GM19240 (cell line): ENCODE results near the gene KIAA1328.

Experiments
- DNase-seq: peaks from one replicate; pipeline ENCODE4 v3.0.0; 2011; ENCODE audit warnings: low spot score; ENCODE audit not compliant: insufficient read length

The KIAA1328 gene

GRCh38 chr18:37252342-37252741 is 423.4 kb downstream of the KIAA1328 start:
- DNase-seq = no peak

DNA sequence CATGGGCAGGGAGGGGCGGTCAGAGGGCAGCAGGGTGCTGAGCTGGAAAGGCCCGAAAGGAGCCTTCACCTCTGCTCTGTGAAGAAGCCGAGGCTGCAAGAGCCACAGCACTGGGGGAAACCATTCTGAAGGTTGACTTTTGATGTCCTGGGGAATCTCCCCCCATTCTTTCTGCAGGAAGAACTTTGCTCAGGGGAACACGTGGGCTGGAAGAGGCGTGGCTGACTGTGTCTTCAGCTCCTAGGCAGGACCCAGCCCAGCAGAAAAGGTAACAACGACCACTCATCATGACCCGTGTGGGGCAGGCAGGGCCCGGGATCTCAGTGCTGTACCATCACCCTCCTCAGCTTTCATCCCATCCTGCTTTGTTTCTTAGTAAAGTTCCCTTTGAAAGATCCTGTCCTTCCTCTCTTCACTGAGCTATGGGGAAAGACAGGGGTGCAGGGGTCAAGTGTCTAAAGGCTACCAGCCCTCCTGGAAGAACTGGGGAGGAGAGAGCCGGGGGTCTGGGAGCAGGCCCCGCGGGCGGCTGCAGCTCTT is 424.0 kb downstream of the KIAA1328 start:
- DNase-seq = no peak

DNA sequence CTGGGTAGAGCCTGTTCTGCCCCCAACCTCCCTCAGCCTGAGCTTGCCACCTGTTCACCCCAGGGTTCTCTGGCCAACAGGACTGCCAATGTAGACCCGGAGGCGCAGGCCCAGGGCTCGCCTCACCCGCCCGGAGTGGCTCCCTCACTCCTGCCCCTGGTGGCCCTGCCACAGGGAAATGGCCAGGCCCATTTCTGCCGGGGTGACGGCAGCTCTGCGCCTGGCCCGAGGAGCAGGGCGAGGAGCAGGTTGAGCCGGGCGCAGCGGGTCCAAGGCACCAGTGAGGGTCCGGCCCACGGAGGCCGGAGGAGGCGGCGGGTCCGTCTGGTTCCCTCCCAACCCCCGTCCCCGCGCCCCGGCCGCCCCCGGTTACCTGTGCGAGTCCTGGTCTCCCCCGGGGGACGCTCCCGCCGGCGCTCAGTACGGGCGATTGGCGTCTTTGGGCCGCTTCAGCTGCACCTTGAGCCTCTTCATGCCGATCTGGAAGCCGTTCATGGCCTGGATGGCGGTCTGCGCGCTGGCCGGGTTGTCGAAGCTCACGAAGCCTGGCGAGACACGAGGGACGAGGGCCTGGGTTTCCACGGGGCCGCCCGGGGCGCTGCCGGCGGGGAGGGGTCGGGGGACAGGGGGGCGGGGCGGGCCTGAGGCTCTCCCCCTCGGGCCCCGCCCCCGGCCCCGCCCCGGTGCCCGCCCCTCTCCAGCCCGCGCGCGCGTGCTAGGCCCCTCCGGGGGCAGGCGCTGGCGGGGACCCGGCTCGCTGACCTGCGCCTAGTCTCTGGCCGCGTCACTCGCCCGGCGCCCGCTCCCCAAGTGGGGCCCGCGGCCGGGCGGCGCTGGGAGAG is 424.7 kb downstream of the KIAA1328 start:
- DNase-seq = no peak

DNA sequence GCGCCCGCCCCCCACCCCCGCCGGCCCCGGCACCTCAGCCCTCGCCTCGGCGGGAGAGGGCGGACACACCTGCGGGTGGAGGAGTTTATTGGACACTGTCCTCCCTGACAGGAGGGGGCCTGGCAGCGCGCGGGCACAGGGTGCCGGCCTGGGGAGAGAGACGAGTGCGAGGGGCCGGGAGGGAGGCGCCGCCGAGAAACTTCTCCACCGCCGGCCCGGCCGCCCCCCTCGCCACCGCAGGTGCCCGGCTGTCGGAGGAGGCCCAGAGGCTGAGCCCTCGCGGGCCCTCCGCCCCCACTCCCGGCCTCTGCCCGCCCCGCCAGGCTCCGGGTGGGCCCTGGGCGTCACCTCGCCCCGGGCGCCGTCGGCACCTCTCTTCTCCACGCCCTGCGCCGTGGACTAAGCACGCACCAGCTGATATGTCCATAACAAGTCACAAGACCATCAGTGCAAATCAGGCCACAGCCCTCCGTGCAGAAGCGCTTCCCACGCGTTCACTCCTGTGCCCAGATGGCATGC is 425.4 kb downstream of the KIAA1328 start:
- no peak for DNase-seq

DNA sequence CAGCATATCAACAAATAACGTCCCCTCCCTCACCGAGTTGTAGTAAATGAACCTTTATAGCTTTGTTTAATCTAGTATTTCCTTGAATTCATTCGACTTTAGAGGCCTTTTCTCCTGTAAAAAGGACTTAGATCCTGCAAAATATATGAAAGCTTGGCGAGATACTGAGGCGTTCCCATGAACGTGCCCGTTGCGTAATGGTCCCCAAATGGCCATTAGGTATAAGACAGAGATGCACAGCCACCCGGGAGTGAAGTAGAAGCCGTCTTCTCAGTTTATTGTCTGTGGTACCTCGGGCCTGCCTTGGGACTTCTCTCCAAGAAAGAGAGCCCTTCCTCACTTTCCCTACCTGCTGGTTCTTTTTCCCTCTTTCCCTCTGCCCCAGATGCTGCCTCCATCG is 426.0 kb downstream of the KIAA1328 start:
- no peak for DNase-seq

DNA sequence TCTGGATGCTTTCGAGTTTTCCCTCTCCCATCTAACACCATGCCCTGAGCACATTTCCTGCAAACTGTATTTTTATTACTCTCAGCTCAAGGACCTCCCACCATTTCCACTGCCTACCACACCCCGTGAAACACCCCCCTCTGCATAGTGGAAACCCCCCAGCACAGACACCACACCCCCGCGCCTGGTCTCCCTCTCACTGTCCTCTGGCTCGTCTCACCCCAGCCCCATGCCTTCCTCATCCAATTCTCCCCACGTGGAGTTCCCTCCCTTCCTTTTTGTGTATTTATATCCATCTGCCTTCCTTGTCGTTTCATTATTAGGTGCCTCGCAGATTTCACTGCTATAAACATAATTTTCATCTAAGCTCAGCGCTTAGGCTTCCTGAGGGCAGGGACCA is 429.2 kb downstream of the KIAA1328 start:
- no peak for DNase-seq

DNA sequence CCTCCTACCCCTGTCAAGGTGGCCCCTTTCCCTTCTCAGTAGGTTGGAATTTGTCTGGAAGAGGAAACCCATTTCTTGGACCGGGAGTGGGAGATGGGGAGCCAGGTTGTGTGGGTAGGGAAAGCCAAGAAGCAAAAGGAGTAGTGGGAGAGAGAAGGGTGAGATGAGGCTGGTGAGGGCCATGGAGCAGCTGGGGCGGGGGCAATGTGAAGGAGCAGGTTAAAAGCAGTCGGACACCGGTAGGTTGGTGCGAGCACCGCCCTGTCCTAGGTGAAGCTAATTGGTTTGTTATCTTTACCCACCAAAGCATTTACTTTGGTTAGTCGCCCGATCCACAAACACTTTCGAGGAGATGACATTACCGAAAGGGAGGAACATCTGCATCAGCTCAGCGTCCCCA is 429.9 kb downstream of the KIAA1328 start:
- no peak for DNase-seq

DNA sequence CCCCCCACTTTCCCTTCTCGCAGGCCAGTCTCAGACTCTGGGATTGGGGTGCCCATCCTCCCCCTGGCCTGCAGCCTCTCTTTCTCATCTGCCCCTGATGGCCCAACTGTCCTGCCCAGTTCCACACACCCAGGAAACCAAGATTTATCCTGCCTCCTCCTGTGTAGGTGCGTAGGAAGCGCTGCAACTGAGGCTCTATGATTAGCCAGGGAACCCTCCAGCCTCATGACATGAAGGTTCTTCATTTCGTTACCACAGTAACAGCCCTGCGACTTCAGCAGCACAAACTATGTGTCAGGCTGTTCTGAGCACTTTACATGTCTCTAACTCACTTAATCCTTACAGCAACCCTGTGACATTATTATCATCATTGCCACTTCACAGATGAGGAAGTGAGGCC is 430.8 kb downstream of the KIAA1328 start:
- no peak for DNase-seq

- no peak for DNase-seq
Observed at GRCh38 chr18:37260367-37261093, 431.6 kb downstream of the KIAA1328 start.

- no peak for DNase-seq
Observed at GRCh38 chr18:37261246-37261840, 432.4 kb downstream of the KIAA1328 start.

DNA sequence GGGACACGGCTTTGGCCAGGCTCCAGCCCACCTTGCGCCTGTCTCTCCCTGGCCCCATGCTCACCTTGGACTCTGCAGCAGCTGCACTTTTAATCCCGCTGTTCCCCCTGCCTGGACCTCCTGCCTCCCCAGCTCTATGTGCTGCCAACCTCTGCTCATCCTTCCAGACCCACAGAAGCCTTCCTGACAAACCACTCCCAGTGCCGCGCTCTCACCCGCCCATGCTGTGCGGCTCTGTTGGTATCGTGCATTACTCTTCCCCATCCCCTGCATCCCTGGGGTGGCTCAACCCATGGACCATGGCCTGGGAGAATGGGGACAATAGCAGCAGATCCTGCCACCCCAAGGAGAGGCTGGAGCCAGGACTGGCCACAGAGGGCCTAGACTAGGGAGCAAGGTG is 433.1 kb downstream of the KIAA1328 start:
- DNase-seq = no peak

- no peak for DNase-seq
Observed at GRCh38 chr18:37264956-37265355, 436.0 kb downstream of the KIAA1328 start.

- DNase-seq = no peak
Observed at GRCh38 chr18:37265382-37265781, 436.5 kb downstream of the KIAA1328 start.

DNA sequence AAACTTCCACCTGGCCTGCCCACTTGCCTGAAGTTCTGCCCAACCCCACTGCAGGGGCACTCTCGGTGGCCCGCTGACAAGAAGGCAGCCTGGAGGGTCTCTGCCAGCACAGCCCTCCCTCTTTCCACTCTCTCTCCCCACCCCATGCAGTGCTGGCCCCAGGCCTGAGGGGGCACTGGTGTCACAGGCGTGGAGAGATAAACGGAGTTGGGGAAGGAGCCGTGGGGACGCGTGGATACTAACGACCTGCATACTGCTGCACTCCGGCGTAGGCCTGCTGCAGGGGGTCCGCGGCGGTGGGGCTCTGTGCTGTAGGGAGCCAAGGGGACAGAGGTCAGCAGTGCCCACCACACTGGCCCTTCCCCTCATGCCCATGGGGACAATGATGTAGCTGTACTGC is 437.4 kb downstream of the KIAA1328 start:
- no peak for DNase-seq

- DNase-seq = no peak
Observed at GRCh38 chr18:37270038-37270665, 441.2 kb downstream of the KIAA1328 start.

DNA sequence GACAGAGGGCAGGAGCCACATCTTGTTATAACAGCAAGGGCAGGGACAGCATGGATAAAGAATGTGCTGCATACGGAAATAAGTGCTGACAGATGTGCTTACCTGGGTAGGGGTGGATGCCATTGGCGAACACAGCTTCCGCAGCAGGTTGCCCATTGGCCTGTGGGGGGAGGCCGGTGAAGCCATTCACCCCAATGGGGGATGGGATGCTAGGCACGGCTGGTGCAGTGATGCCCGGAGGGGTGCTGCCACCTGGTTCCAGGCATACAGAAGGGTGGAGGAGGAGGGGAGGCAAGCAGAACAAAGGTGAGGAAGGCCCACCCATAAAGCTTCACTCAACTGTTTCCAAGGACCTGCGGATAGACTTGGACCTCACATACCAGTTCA is 441.7 kb downstream of the KIAA1328 start:
- DNase-seq = no peak

- DNase-seq = no peak
Observed at GRCh38 chr18:37272226-37272625, 443.3 kb downstream of the KIAA1328 start.

GRCh38 chr18:37272841-37273240 is 443.9 kb downstream of the KIAA1328 start:
- no peak for DNase-seq

DNA sequence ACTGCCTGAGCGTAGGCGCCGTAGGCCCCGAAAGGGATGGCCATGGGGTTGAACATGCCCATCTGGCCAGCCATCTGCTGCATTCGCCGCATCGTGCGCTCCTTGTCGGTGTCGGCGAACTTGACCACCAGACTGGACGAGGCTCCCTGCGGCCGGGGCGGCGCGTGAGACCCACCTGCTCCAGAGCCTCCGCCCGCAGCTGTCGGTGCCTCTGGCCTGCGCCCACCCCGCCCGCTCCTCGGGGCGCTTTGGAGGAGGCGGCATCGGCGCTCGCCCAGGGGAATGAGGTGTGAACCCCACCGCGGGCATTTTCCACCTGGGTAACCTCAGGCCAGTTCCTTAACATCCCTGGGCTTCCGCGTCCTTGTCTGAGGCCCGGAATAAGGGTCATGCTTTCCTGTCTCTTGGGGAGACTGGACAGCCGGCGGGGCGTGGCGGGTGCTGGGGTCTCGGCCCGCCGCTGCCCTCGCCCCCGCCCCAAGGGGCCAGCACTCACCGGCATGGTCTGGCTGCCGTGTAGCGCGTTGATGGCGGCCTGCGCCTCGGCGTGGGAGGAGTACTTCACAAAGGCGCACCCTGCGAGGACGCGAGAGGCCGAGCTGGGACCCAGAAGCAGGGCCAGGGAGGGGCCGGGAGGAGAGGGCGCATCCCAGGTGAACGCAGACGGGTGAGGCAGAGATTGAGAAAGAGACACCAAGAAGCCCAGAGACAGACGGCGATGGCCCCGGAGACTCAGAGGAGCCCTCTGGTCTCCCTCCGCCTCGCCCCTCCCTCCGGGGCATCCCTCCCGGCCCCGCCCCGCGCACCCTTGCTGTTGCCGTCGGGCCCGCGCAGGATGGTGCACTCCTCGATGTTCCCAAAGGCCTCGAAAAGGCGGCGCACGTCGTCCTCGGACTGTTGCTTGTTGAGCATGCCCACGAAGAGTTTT is 445.6 kb downstream of the KIAA1328 start:
- no peak for DNase-seq

DNA sequence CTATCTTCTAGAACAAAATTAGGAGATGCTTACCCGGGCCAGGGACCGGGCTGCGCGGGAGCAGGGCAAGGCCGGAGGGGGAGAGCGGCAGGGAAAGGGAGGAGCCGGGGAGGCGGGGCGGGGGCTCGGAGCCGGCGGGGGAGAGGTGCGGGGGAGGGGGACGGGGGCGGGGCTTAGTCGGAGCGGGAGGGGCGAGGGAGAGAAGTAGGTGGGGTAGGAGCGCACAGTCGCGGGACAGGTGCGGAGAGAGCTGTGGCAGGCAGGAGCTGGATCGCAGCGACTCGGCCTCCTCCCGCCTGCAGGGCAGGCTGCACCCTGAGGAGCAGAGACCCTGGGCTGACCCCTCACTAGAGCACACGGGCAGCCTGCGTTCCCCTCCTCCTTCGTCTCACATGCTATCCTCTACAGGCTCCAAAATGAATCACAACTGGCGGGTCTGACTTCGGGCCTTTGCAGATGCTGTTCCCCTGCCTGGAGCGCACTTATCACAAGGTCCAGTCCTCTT is 446.4 kb downstream of the KIAA1328 start:
- no peak for DNase-seq
